ENCODE data around the gene GPC5. TPM values are rescaled to one million over a fixed set of nuclear protein-coding genes. Genes with fewer than 3 reads are reported as not detected.

Gene GPC5
- total and polyA plus RNA-seq, 2 donors (not counting 3 experiments of a cell fraction or from before 2014, with no cell fraction given), result 0.59 to 0.97 TPM

GRCh38 chr13:91704398-91704797 lies 306.0 kb downstream of the GPC5 start:
- Histone ChIP-seq H4K20me1 (replicated peaks; ENCODE audit: control insufficient read depth, extremely low read depth, insufficient read depth, low read length) (no peaks in the 10 kb centered on the region), H3K27me3 (ENCODE audit: control insufficient read depth in 2 of 2, insufficient read depth in 2 of 2, low read length in 2 of 2) (no peaks in the 10 kb centered on the region), H3K27ac (ENCODE audit: insufficient read depth, low read depth, low read length) (no peak overlapping the region), H3K79me2 (ENCODE audit: control insufficient read depth, insufficient read depth, low read length) (no peaks in the 10 kb centered on the region), H3K9ac (replicated peaks; ENCODE audit: extremely low read depth, insufficient read depth, low read length) (no peak overlapping the region), H3K9me1 (replicated peaks; ENCODE audit: control insufficient read depth, extremely low read depth, insufficient read depth, low read length) (no peaks in the 10 kb centered on the region), H3K4me3 (replicated peaks in 1 of 3; ENCODE audit: insufficient read depth in 1 of 3, low read depth in 1 of 3, low read length in 3 of 3) (no peak overlapping the region), H3K36me3 (ENCODE audit: control insufficient read depth in 2 of 2, extremely low read depth in 1 of 2, insufficient read depth in 2 of 2, low read length in 2 of 2) (no peaks in the 10 kb centered on the region), H3K4me2 (ENCODE audit: insufficient read depth, low read length) (no peak overlapping the region), H3K9me3 (replicated peaks; ENCODE audit: control insufficient read depth, insufficient read depth, low read length) (no peaks in the 10 kb centered on the region), H2AFZ (ENCODE audit: low read depth, low read length) (no peak overlapping the region), H3K4me1 (ENCODE audit: control insufficient read depth, extremely low read depth, insufficient read depth, low read length) (no peaks in the 10 kb centered on the region)
- BruUV-seq (replicated peaks), result no TSS peak
- ChIA-PET POLR2A (no interaction called here), CTCF (no interaction called here)
- TF ChIP-seq POLR2A (IDR thresholded peaks at IDR 0.05; ENCODE audit: low read depth, low read length) (no peak), JUN (IDR thresholded peaks at IDR 0.05; ENCODE audit: borderline replicate concordance, insufficient read depth, insufficient read length, low read depth) (no peak), GATA2 (IDR thresholded peaks at IDR 0.05; ENCODE audit: insufficient read depth, insufficient read length, low read depth, low read length) (no peak), POLR2AphosphoS5 (IDR thresholded peaks at IDR 0.05; ENCODE audit: insufficient read depth, low read depth, low read length) (no peak), MAX (IDR thresholded peaks at IDR 0.05; ENCODE audit: insufficient read depth, insufficient read length) (no peak), MYC (IDR thresholded peaks at IDR 0.05; ENCODE audit: low read depth, low read length) (no peak), EZH2 (IDR thresholded peaks at IDR 0.05; ENCODE audit: borderline replicate concordance, low read depth, low read length, severe bottlenecking) (no peak), FOS (IDR thresholded peaks at IDR 0.05; ENCODE audit: borderline replicate concordance, insufficient read depth, low read length) (no peak)
- TF ChIP-seq, protein P1, sequence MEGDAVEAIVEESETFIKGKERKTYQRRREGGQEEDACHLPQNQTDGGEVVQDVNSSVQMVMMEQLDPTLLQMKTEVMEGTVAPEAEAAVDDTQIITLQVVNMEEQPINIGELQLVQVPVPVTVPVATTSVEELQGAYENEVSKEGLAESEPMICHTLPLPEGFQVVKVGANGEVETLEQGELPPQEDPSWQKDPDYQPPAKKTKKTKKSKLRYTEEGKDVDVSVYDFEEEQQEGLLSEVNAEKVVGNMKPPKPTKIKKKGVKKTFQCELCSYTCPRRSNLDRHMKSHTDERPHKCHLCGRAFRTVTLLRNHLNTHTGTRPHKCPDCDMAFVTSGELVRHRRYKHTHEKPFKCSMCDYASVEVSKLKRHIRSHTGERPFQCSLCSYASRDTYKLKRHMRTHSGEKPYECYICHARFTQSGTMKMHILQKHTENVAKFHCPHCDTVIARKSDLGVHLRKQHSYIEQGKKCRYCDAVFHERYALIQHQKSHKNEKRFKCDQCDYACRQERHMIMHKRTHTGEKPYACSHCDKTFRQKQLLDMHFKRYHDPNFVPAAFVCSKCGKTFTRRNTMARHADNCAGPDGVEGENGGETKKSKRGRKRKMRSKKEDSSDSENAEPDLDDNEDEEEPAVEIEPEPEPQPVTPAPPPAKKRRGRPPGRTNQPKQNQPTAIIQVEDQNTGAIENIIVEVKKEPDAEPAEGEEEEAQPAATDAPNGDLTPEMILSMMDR (IDR thresholded peaks at IDR 0.05; ENCODE audit: extremely low read depth in 1 of 2, insufficient read depth in 1 of 2, low read depth in 1 of 2, low read length in 2 of 2), result no peak
- DNase-seq (ENCODE audit: low read depth, low spot score), result no peak
- intact Hi-C loops (cut with micrococcal nuclease), result no loop called here
- FAIRE-seq, result no peak
- dilution Hi-C loops (cut with MboI; ENCODE audit: extremely low pct_ligation_motif_present, low sequenced_read_pairs), result no loop called here

Data from endothelial cell of umbilical vein (primary cell).